HepG2 (cell line): ENCODE results near the gene PRMT5. TPM values are rescaled to one million over a fixed set of nuclear protein-coding genes. Genes with fewer than 3 reads are reported as not detected.
A peak's percentile ranks its signal among the peaks of the same experiment; 100 is the strongest.

Experiments used
- EED ChIP-seq: sonication (generic); formaldehyde crosslinking; IDR thresholded peaks from 2 replicates; pipeline ENCODE4 v1.5.0; 2020; ENCODE audit warnings: mild to moderate bottlenecking, missing genetic modification reagents
- GATAD2A ChIP-seq: IDR thresholded peaks from 2 replicates; pipeline ENCODE4 v1.6.1; 2016
- HOXD1 ChIP-seq: sonication (generic); formaldehyde crosslinking; IDR thresholded peaks from 2 replicates; pipeline ENCODE4 v1.5.0; 2020; ENCODE audit warnings: missing genetic modification reagents
- KLF11 ChIP-seq: IDR thresholded peaks from 2 replicates; pipeline ENCODE4 v1.6.1; 2016; ENCODE audit warnings: missing compliant biosample characterization
- MXD4 ChIP-seq: IDR thresholded peaks from 2 replicates; pipeline ENCODE4 v1.6.1; 2016; ENCODE audit warnings: mild to moderate bottlenecking, missing biosample characterization, missing genetic modification reagents
- NFATC3 ChIP-seq: sonication (generic); formaldehyde crosslinking; IDR thresholded peaks from 2 replicates; pipeline ENCODE4 v1.5.1; 2020; ENCODE audit warnings: mild to moderate bottlenecking, missing genetic modification reagents
- NFKBIZ ChIP-seq: IDR thresholded peaks from 2 replicates; pipeline ENCODE4 v1.6.1; 2018; ENCODE audit warnings: missing genetic modification reagents, missing compliant biosample characterization
- NRL ChIP-seq: sonication (generic); formaldehyde crosslinking; IDR thresholded peaks from 2 replicates; pipeline ENCODE4 v1.5.0; 2020; ENCODE audit warnings: missing genetic modification reagents, mild to moderate bottlenecking, moderate library complexity, borderline replicate concordance
- PRMT3 ChIP-seq: sonication (generic); formaldehyde crosslinking; IDR thresholded peaks from 2 replicates; pipeline ENCODE4 v1.8.1; 2022; ENCODE audit warnings: low read depth, mild to moderate bottlenecking, moderate library complexity, missing genetic modification reagents, borderline replicate concordance
- REPIN1 ChIP-seq: sonication (generic); formaldehyde crosslinking; IDR thresholded peaks from 2 replicates; pipeline ENCODE4 v1.8.0; 2022; ENCODE audit warnings: missing genetic modification reagents, low read depth, mild to moderate bottlenecking, borderline replicate concordance
- RXRB ChIP-seq: IDR thresholded peaks from 2 replicates; pipeline ENCODE4 v1.6.1; 2016; ENCODE audit warnings: borderline replicate concordance, missing genetic modification reagents, missing compliant biosample characterization
- TBL1XR1 ChIP-seq: fragments of 150-350 bp; IDR thresholded peaks from 2 replicates; pipeline ENCODE4 v1.6.1; 2014; ENCODE audit warnings: borderline replicate concordance, low read length; ENCODE audit not compliant: partially characterized antibody
- THAP11 ChIP-seq: IDR thresholded peaks from 2 replicates; pipeline ENCODE4 v1.6.1; 2016; ENCODE audit warnings: missing biosample characterization, missing genetic modification reagents
- ZNF12 ChIP-seq: sonication (generic); formaldehyde crosslinking; IDR thresholded peaks from 2 replicates; pipeline ENCODE4 v1.5.0; 2020; ENCODE audit warnings: missing genetic modification reagents
- ZNF331 ChIP-seq: sonication (generic); formaldehyde crosslinking; IDR thresholded peaks from 2 replicates; pipeline ENCODE4 v1.4.0; 2020; ENCODE audit warnings: missing genetic modification reagents
- ZNF644 ChIP-seq: IDR thresholded peaks from 2 replicates; pipeline ENCODE4 v1.6.1; 2016; ENCODE audit warnings: low read depth
- ZSCAN29 ChIP-seq: sonication (generic); formaldehyde crosslinking; conservative IDR thresholded peaks from 2 replicates; pipeline ENCODE4 v1.4.0; 2020; ENCODE audit warnings: mild to moderate bottlenecking, missing genetic modification reagents
- polyA plus RNA-seq, 8 experiments: library from polyadenylated mRNA; depleted of rRNA in 3 of 8; stranded (reverse) in 7 of 8; unstranded in 1 of 8; fragments of >200 nt; fragmentation: Illumina TruSeq in 4 of 8; extraction: Trizol in 4 of 8; gene quantifications; 2 replicates each; pipeline versions ENCODE4 v1.2.1 to v1.2.3, GENCODE V29; 2011 to 2016; ENCODE audit warnings: low read depth in 4 of 8, missing spikeins in 1 of 8, mixed read lengths in 1 of 8; ENCODE audit not compliant: insufficient read depth in 1 of 8
- total RNA-seq, 5 experiments: library from RNA; depleted of rRNA; stranded (reverse); fragments of >200 nt; fragmentation: Illumina TruSeq; extraction: Trizol; gene quantifications; 2 replicates each; pipeline ENCODE4 v1.2.3, GENCODE V29; 2016; ENCODE audit warnings: low read depth in 1 of 5
- TF ChIP-seq, protein P1 (sequence below): IDR thresholded peaks from 2 replicates; pipeline ENCODE4 v1.6.1; 2018; ENCODE audit warnings: missing genetic modification reagents, mild to moderate bottlenecking, missing compliant biosample characterization
- TF ChIP-seq, protein P2 (sequence below): sonication (generic); formaldehyde crosslinking; IDR thresholded peaks from 2 replicates; pipeline ENCODE4 v1.8.1; 2022; ENCODE audit warnings: low read depth, mild to moderate bottlenecking, missing genetic modification reagents
- TF ChIP-seq, protein P3 (sequence below): sonication (generic); formaldehyde crosslinking; IDR thresholded peaks from 2 replicates; pipeline ENCODE4 v1.9.0; 2021; ENCODE audit warnings: mild to moderate bottlenecking, missing genetic modification reagents

The PRMT5 gene
- total and polyA plus RNA-seq, 2 of the 13 experiments (the other 11 are each of a cell fraction or from before 2014, with no cell fraction given) = 210 to 354 TPM

DNA sequence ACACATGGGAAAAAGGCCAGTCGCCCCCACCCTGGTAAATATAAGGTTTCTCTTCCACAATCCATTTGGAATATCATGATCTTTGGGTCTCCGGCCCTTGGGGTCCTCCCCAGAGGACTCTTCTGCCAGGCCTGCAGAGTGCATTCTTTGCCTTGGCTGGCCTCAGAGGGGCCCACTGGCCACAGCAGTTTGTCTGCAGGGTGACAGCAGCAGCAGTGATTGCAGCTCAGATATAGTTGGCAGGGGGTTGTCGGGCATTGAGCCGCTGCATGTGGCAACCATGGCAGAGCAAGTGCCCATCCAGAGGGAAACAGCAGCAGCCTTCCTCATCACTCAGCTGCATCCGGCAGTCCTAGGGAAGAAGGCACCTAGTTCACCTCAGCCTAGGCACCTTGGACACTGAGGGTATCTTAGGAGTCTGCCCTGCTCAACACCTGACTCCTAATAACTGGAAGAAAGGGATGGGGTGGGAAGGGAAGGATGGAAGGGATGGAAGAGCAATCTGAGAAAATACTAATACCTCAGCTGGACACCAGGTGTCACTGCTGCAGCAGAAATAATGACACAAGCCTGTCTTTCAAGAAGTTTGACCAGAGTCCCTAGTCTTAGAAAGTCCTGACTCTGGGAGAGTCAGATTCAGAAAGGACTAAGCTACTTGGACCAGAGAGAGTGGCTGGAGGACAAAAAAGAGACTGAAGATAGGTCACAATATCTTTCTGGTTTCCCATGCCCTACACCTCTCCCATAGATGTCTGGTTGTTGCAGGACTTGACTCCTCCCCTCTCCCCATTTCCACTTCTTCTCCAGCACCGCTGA lies 44.2 kb upstream of the PRMT5 start (continued):
- TF ChIP-seq, protein P1, sequence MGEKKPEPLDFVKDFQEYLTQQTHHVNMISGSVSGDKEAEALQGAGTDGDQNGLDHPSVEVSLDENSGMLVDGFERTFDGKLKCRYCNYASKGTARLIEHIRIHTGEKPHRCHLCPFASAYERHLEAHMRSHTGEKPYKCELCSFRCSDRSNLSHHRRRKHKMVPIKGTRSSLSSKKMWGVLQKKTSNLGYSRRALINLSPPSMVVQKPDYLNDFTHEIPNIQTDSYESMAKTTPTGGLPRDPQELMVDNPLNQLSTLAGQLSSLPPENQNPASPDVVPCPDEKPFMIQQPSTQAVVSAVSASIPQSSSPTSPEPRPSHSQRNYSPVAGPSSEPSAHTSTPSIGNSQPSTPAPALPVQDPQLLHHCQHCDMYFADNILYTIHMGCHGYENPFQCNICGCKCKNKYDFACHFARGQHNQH (CRISPR knock-in tag) = peak; percentile 28; the same call in 1 of the 2 replicates
- TF ChIP-seq MXD4 = peak; percentile 36; the same call in 1 of the 2 replicates
- TF ChIP-seq ZNF644 (CRISPR knock-in tag) = no peak
- no peak for TF ChIP-seq TBL1XR1
- TF ChIP-seq PRMT3 (CRISPR knock-in tag) = no peak
- peak; percentile 44; the same call in 1 of the 2 replicates for TF ChIP-seq ZNF12 (CRISPR knock-in tag)
- TF ChIP-seq EED = no peak; the same call in 1 of the 2 replicates
- TF ChIP-seq, protein P2, sequence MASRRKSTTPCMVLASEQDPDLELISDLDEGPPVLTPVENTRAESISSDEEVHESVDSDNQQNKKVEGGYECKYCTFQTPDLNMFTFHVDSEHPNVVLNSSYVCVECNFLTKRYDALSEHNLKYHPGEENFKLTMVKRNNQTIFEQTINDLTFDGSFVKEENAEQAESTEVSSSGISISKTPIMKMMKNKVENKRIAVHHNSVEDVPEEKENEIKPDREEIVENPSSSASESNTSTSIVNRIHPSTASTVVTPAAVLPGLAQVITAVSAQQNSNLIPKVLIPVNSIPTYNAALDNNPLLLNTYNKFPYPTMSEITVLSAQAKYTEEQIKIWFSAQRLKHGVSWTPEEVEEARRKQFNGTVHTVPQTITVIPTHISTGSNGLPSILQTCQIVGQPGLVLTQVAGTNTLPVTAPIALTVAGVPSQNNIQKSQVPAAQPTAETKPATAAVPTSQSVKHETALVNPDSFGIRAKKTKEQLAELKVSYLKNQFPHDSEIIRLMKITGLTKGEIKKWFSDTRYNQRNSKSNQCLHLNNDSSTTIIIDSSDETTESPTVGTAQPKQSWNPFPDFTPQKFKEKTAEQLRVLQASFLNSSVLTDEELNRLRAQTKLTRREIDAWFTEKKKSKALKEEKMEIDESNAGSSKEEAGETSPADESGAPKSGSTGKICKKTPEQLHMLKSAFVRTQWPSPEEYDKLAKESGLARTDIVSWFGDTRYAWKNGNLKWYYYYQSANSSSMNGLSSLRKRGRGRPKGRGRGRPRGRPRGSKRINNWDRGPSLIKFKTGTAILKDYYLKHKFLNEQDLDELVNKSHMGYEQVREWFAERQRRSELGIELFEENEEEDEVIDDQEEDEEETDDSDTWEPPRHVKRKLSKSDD (CRISPR knock-in tag) = no peak
- TF ChIP-seq NFATC3 (CRISPR knock-in tag) = no peak
- TF ChIP-seq NRL (CRISPR knock-in tag) = no peak
- 0 out of 2 replicates have a peak, but pooled peaks have one; percentile 34 for TF ChIP-seq ZSCAN29 (CRISPR knock-in tag)
- TF ChIP-seq, protein P3, sequence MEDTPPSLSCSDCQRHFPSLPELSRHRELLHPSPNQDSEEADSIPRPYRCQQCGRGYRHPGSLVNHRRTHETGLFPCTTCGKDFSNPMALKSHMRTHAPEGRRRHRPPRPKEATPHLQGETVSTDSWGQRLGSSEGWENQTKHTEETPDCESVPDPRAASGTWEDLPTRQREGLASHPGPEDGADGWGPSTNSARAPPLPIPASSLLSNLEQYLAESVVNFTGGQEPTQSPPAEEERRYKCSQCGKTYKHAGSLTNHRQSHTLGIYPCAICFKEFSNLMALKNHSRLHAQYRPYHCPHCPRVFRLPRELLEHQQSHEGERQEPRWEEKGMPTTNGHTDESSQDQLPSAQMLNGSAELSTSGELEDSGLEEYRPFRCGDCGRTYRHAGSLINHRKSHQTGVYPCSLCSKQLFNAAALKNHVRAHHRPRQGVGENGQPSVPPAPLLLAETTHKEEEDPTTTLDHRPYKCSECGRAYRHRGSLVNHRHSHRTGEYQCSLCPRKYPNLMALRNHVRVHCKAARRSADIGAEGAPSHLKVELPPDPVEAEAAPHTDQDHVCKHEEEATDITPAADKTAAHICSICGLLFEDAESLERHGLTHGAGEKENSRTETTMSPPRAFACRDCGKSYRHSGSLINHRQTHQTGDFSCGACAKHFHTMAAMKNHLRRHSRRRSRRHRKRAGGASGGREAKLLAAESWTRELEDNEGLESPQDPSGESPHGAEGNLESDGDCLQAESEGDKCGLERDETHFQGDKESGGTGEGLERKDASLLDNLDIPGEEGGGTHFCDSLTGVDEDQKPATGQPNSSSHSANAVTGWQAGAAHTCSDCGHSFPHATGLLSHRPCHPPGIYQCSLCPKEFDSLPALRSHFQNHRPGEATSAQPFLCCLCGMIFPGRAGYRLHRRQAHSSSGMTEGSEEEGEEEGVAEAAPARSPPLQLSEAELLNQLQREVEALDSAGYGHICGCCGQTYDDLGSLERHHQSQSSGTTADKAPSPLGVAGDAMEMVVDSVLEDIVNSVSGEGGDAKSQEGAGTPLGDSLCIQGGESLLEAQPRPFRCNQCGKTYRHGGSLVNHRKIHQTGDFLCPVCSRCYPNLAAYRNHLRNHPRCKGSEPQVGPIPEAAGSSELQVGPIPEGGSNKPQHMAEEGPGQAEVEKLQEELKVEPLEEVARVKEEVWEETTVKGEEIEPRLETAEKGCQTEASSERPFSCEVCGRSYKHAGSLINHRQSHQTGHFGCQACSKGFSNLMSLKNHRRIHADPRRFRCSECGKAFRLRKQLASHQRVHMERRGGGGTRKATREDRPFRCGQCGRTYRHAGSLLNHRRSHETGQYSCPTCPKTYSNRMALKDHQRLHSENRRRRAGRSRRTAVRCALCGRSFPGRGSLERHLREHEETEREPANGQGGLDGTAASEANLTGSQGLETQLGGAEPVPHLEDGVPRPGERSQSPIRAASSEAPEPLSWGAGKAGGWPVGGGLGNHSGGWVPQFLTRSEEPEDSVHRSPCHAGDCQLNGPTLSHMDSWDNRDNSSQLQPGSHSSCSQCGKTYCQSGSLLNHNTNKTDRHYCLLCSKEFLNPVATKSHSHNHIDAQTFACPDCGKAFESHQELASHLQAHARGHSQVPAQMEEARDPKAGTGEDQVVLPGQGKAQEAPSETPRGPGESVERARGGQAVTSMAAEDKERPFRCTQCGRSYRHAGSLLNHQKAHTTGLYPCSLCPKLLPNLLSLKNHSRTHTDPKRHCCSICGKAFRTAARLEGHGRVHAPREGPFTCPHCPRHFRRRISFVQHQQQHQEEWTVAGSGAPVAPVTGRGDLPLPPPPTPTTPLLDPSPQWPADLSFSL (CRISPR knock-in tag) = no peak
- peak; percentile 44; the same call in 1 of the 2 replicates for TF ChIP-seq ZNF331 (CRISPR knock-in tag)
- TF ChIP-seq HOXD1 (CRISPR knock-in tag) = no peak
- TF ChIP-seq RXRB (CRISPR knock-in tag) = peak; percentile 67
- peak; percentile 44; the same call in 1 of the 2 replicates for TF ChIP-seq GATAD2A (CRISPR knock-in tag)
- TF ChIP-seq NFKBIZ (CRISPR knock-in tag) = no peak; the same call in none of the 2 replicates
- no peak for TF ChIP-seq REPIN1
- no peak for TF ChIP-seq KLF11 (CRISPR knock-in tag)
- TF ChIP-seq THAP11 (CRISPR knock-in tag) = 0 out of 2 replicates have a peak, but pooled peaks have one; percentile 2
